ENCODE data around the gene RFX1. TPM values are rescaled to one million over a fixed set of nuclear protein-coding genes. Genes with fewer than 3 reads are reported as not detected.

Gene RFX1
- polyA plus RNA-seq, 1 donor from 2014 or later, result 2.2 TPM

DNA sequence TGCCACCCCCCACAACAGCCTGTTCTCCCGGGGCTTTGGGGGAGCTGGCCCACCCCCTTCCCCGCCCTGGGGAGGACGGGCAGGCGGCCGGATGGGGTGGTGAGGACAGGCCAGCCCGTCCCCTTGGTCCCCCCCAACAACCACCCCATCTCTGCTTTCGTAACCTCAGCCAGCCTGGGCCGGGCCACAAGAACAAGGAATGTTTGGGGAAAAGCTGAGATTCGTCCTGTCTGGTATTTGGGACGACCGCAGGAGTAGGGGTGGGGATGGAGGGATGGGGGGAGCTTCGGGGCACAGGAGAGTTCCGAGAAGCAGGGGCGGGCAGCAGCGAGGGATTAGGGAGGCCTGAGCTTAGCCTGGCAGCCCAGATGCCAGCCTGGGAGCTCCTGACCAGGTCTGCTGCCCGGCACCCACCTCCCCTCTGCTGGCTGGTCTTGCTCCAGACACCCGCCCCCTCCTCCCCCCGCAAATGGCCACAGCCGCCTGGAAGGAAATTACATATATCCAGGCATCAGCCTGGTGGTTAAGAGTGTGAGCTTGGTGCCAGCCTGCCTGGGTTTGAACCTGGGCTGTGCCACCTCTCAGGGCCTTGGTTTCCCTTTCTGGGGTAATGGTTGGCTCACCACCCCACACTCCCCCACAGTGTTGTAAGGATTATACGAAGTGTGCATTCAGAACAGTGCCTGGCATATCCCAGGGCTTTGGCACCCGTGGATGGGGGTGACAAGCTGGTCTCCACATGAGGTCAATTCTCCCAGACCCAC lies 67.6 kb downstream of the RFX1 start, which contains the start of gene PODNL1:
Gene PODNL1 (minus strand): TSS at position 117 of the 764 bp plus-strand sequence. CDS start 236 bp downstream, outside the sequence.
- no peak within 1 kb of the TSS for H3K9ac ChIP-seq (ENCODE audit: low read length)
- no peaks in the 10 kb centered on the region for H3F3A ChIP-seq (ENCODE audit: insufficient read depth, low read length, poor library complexity, severe bottlenecking)
- no peak for TF ChIP-seq TAF1 (IDR thresholded peaks at IDR 0.05; ENCODE audit: low read depth)
- no peak for TF ChIP-seq RAD21 (conservative IDR thresholded peaks at IDR 0.05)
- TF ChIP-seq POLR2AphosphoS5 (IDR thresholded peaks at IDR 0.05), result no peak
- TF ChIP-seq SMC3 (conservative IDR thresholded peaks at IDR 0.05; ENCODE audit: poor library complexity), result no peak
- no peak for TF ChIP-seq MXI1 (conservative IDR thresholded peaks at IDR 0.05; ENCODE audit: poor library complexity, severe bottlenecking)
- no peak for TF ChIP-seq EZH2 (IDR thresholded peaks at IDR 0.05; ENCODE audit: borderline replicate concordance, insufficient read depth, low read length, poor library complexity, severe bottlenecking)
- TF ChIP-seq, protein P1, sequence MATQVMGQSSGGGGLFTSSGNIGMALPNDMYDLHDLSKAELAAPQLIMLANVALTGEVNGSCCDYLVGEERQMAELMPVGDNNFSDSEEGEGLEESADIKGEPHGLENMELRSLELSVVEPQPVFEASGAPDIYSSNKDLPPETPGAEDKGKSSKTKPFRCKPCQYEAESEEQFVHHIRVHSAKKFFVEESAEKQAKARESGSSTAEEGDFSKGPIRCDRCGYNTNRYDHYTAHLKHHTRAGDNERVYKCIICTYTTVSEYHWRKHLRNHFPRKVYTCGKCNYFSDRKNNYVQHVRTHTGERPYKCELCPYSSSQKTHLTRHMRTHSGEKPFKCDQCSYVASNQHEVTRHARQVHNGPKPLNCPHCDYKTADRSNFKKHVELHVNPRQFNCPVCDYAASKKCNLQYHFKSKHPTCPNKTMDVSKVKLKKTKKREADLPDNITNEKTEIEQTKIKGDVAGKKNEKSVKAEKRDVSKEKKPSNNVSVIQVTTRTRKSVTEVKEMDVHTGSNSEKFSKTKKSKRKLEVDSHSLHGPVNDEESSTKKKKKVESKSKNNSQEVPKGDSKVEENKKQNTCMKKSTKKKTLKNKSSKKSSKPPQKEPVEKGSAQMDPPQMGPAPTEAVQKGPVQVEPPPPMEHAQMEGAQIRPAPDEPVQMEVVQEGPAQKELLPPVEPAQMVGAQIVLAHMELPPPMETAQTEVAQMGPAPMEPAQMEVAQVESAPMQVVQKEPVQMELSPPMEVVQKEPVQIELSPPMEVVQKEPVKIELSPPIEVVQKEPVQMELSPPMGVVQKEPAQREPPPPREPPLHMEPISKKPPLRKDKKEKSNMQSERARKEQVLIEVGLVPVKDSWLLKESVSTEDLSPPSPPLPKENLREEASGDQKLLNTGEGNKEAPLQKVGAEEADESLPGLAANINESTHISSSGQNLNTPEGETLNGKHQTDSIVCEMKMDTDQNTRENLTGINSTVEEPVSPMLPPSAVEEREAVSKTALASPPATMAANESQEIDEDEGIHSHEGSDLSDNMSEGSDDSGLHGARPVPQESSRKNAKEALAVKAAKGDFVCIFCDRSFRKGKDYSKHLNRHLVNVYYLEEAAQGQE (IDR thresholded peaks at IDR 0.05; ENCODE audit: borderline replicate concordance), result no peak
- TF ChIP-seq EP300 (conservative IDR thresholded peaks at IDR 0.05; ENCODE audit: poor library complexity, severe bottlenecking), result no peak
- TF ChIP-seq, protein P2, sequence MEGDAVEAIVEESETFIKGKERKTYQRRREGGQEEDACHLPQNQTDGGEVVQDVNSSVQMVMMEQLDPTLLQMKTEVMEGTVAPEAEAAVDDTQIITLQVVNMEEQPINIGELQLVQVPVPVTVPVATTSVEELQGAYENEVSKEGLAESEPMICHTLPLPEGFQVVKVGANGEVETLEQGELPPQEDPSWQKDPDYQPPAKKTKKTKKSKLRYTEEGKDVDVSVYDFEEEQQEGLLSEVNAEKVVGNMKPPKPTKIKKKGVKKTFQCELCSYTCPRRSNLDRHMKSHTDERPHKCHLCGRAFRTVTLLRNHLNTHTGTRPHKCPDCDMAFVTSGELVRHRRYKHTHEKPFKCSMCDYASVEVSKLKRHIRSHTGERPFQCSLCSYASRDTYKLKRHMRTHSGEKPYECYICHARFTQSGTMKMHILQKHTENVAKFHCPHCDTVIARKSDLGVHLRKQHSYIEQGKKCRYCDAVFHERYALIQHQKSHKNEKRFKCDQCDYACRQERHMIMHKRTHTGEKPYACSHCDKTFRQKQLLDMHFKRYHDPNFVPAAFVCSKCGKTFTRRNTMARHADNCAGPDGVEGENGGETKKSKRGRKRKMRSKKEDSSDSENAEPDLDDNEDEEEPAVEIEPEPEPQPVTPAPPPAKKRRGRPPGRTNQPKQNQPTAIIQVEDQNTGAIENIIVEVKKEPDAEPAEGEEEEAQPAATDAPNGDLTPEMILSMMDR (IDR thresholded peaks at IDR 0.05; ENCODE audit: poor library complexity, severe bottlenecking), result no peak
- H3K36me3 ChIP-seq (ENCODE audit: insufficient read depth, low read length), result no peaks in the 10 kb centered on the region
- no peaks in the 10 kb centered on the region for H4K20me1 ChIP-seq (ENCODE audit: insufficient read depth)
- H3K27me3 ChIP-seq (ENCODE audit: insufficient read depth, low read depth, low read length), result no peaks in the 10 kb centered on the region
- no peaks in the 10 kb centered on the region for H3K9me2 ChIP-seq (ENCODE audit: insufficient read depth, low read length)
- H2AFZ ChIP-seq (ENCODE audit: low read depth, low read length), result no peak within 1 kb of the TSS
- H3K4me3 ChIP-seq (ENCODE audit: low read length), result no peak within 1 kb of the TSS
- no peaks in the 10 kb centered on the region for H3K79me2 ChIP-seq (replicated peaks; ENCODE audit: insufficient read depth, low read length)
- no peaks in the 10 kb centered on the region for H3K9me3 ChIP-seq (ENCODE audit: low read length)
- H3K27ac ChIP-seq (ENCODE audit: low read length), result no peak within 1 kb of the TSS
- H3K4me2 ChIP-seq (ENCODE audit: low read length), result no peak within 1 kb of the TSS

DNA sequence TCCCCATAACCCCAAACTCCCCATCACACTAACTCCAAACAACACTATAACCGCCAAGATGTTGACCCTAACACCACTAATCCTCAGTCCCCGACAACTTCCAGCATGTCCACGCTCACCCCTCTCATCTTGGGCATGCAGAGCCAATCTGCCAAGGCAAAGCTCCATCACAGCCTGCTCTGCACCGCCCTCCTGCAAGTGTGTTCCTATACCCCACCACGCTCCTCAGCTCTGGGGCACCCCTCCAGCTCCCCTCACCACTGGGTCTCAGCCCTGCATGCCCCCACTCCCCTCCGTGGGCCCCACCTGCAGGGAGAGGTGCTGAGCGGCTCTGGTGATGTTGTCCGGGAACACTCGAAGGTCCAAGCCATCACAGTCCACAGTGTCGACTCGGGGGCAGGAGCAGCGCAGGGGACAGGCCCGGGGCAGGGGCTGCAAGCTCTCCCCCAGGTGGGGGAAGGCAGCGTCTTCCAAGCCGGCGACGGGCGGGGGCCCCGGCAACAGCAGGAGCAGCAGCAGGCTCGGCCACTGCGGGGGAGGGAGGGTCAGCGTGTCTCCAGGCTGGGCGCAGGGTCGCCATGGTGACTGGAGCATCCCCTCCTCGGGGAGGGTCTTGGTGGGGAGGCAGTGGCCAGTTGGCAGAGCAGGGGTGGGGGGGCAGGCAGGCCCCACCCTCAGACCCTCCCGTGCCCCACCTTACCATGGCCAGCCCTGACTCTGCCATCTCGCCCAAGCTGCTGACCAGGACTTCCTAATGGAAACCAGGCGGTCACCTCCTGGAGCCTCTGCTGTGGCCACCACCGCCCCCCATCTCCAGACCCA lies 68.4 kb downstream of the RFX1 start:
- H3K27me3 ChIP-seq (ENCODE audit: insufficient read depth, low read depth, low read length), result no peaks in the 10 kb centered on the region
- H3K9me2 ChIP-seq (ENCODE audit: insufficient read depth, low read length), result no peaks in the 10 kb centered on the region
- no peak overlapping the region for H3K9ac ChIP-seq (ENCODE audit: low read length)
- H3F3A ChIP-seq (ENCODE audit: insufficient read depth, low read length, poor library complexity, severe bottlenecking), result no peaks in the 10 kb centered on the region
- no peaks in the 10 kb centered on the region for H3K36me3 ChIP-seq (ENCODE audit: insufficient read depth, low read length)
- H3K27ac ChIP-seq (ENCODE audit: low read length), result no peak overlapping the region
- no peak overlapping the region for H2AFZ ChIP-seq (ENCODE audit: low read depth, low read length)
- no peaks in the 10 kb centered on the region for H4K20me1 ChIP-seq (ENCODE audit: insufficient read depth)
- H3K4me2 ChIP-seq (ENCODE audit: low read length), result no peak overlapping the region
- H3K4me3 ChIP-seq (ENCODE audit: low read length), result no peak overlapping the region
- TF ChIP-seq, protein P2 (IDR thresholded peaks at IDR 0.05; ENCODE audit: poor library complexity, severe bottlenecking), result no peak
- TF ChIP-seq EZH2 (IDR thresholded peaks at IDR 0.05; ENCODE audit: borderline replicate concordance, insufficient read depth, low read length, poor library complexity, severe bottlenecking) (no peak), POLR2AphosphoS5 (IDR thresholded peaks at IDR 0.05) (no peak), RAD21 (conservative IDR thresholded peaks at IDR 0.05) (no peak), EP300 (conservative IDR thresholded peaks at IDR 0.05; ENCODE audit: poor library complexity, severe bottlenecking) (no peak), MXI1 (conservative IDR thresholded peaks at IDR 0.05; ENCODE audit: poor library complexity, severe bottlenecking) (no peak), TAF1 (IDR thresholded peaks at IDR 0.05; ENCODE audit: low read depth) (no peak), SMC3 (conservative IDR thresholded peaks at IDR 0.05; ENCODE audit: poor library complexity) (no peak)
- TF ChIP-seq, protein P1 (IDR thresholded peaks at IDR 0.05; ENCODE audit: borderline replicate concordance), result no peak
- no peaks in the 10 kb centered on the region for H3K9me3 ChIP-seq (ENCODE audit: low read length)
- no peaks in the 10 kb centered on the region for H3K79me2 ChIP-seq (replicated peaks; ENCODE audit: insufficient read depth, low read length)

All from neural cell (in vitro differentiated cells).